H9 (cell line): ENCODE measurements around the gene ANGEL2. TPM values are rescaled to one million over a fixed set of nuclear protein-coding genes. Genes with fewer than 3 reads are reported as not detected.

Experiments
- DNase-seq: peaks from one replicate; pipeline ENCODE4 v3.0.0-alpha.2; 2017
- H2AFZ ChIP-seq: one replicate; pipeline ENCODE4 v1.6.1; 2013; ENCODE audit warnings: mild to moderate bottlenecking, low read length, control low read depth, moderate library complexity
- H2AK5ac ChIP-seq: 2 replicates; pipeline ENCODE4 v1.6.1; 2013; ENCODE audit warnings: low read length, control low read depth, mixed read lengths; ENCODE audit not compliant: insufficient read length
- H2BK120ac ChIP-seq: one replicate; pipeline ENCODE4 v1.6.1; 2013; ENCODE audit warnings: low read depth, mild to moderate bottlenecking, low read length, control low read depth, inconsistent platforms; ENCODE audit not compliant: poor library complexity, severe bottlenecking
- H2BK12ac ChIP-seq: 2 replicates; pipeline ENCODE4 v1.6.1; 2013; ENCODE audit warnings: low read length, control low read depth, mixed read lengths, low read depth; ENCODE audit not compliant: insufficient read length
- H2BK15ac ChIP-seq: 2 replicates; pipeline ENCODE4 v1.6.1; 2013; ENCODE audit warnings: low read depth, low read length, control low read depth
- H2BK20ac ChIP-seq: one replicate; pipeline ENCODE4 v1.6.1; 2013; ENCODE audit warnings: low read depth, mild to moderate bottlenecking, low read length, control low read depth, inconsistent platforms; ENCODE audit not compliant: poor library complexity, severe bottlenecking
- H2BK5ac ChIP-seq: 2 replicates; pipeline ENCODE4 v1.6.1; 2013; ENCODE audit warnings: low read length, control low read depth, mixed read lengths; ENCODE audit not compliant: insufficient read length
- H3K14ac ChIP-seq: 2 replicates; pipeline ENCODE4 v1.6.1; 2013; ENCODE audit warnings: low read length, control low read depth; ENCODE audit not compliant: insufficient read depth
- H3K18ac ChIP-seq: 2 replicates; pipeline ENCODE4 v1.6.1; 2013; ENCODE audit warnings: low read depth, mild to moderate bottlenecking, mixed read lengths, low read length, control low read depth; ENCODE audit not compliant: insufficient read length
- H3K23ac ChIP-seq: 2 replicates; pipeline ENCODE4 v1.6.1; 2013; ENCODE audit warnings: low read length, control low read depth, mixed read lengths, low read depth; ENCODE audit not compliant: insufficient read length
- H3K23me2 ChIP-seq: 2 replicates; pipeline ENCODE4 v1.6.1; 2013; ENCODE audit warnings: low read depth, mild to moderate bottlenecking, mixed read lengths, low read length, control low read depth; ENCODE audit not compliant: insufficient read length, poor library complexity, severe bottlenecking
- H3K27ac ChIP-seq: 2 replicates; pipeline ENCODE4 v1.5.1; 2013; ENCODE audit warnings: low read length, control low read depth, mixed read lengths, low read depth; ENCODE audit not compliant: insufficient read length
- H3K27me3 ChIP-seq: 2 replicates; pipeline ENCODE4 v1.6.1; 2013; ENCODE audit warnings: low read length, control low read depth, inconsistent platforms; ENCODE audit not compliant: insufficient read depth
- H3K4ac ChIP-seq: 2 replicates; pipeline ENCODE4 v1.6.1; 2013; ENCODE audit warnings: low read depth, mild to moderate bottlenecking, control low read depth, inconsistent platforms, low read length, moderate library complexity
- H3K4me1 ChIP-seq: 2 replicates; pipeline ENCODE4 v1.6.1; 2013; ENCODE audit warnings: low read length, control low read depth, inconsistent platforms; ENCODE audit not compliant: insufficient read depth
- H3K4me2 ChIP-seq: 2 replicates; pipeline ENCODE4 v1.6.1; 2013; ENCODE audit warnings: low read length, control low read depth, mixed read lengths; ENCODE audit not compliant: insufficient read length, insufficient read depth
- H3K56ac ChIP-seq: 2 replicates; pipeline ENCODE4 v1.6.1; 2013; ENCODE audit warnings: low read depth, mild to moderate bottlenecking, mixed read lengths, low read length, control low read depth; ENCODE audit not compliant: insufficient read length
- H3K79me1 ChIP-seq: 2 replicates; pipeline ENCODE4 v1.6.1; 2013; ENCODE audit warnings: low read depth, mild to moderate bottlenecking, moderate library complexity, low read length, control low read depth, inconsistent platforms; ENCODE audit not compliant: insufficient read depth, poor library complexity, severe bottlenecking
- H3K79me2 ChIP-seq: 2 replicates; pipeline ENCODE4 v1.6.1; 2013; ENCODE audit warnings: low read length, control low read depth, inconsistent platforms; ENCODE audit not compliant: insufficient read depth
- H3K9ac ChIP-seq: 2 replicates; pipeline ENCODE4 v1.6.1; 2013; ENCODE audit warnings: low read length, control low read depth, mixed read lengths; ENCODE audit not compliant: insufficient read length; ENCODE audit errors: extremely low read depth
- H3K9me3 ChIP-seq: one replicate; pipeline ENCODE4 v1.6.1; 2013; ENCODE audit warnings: low read depth, low read length, inconsistent platforms; ENCODE audit not compliant: control insufficient read depth
- H3T11ph ChIP-seq: one replicate; pipeline ENCODE4 v1.6.1; 2013; ENCODE audit warnings: mild to moderate bottlenecking, low read length, control low read depth, inconsistent platforms
- H4K20me1 ChIP-seq: one replicate; pipeline ENCODE4 v1.6.1; 2013; ENCODE audit not compliant: control insufficient read depth, insufficient read length, insufficient read depth
- H4K5ac ChIP-seq: 2 replicates; pipeline ENCODE4 v1.6.1; 2013; ENCODE audit warnings: low read depth, mild to moderate bottlenecking, mixed read lengths, low read length, control low read depth; ENCODE audit not compliant: insufficient read length
- H4K8ac ChIP-seq: replicated peaks from 2 replicates; pipeline ENCODE4 v1.6.1; 2013; ENCODE audit warnings: low read length, control low read depth, mixed read lengths, low read depth; ENCODE audit not compliant: insufficient read length
- H4K91ac ChIP-seq: 2 replicates; pipeline ENCODE4 v1.6.1; 2013; ENCODE audit warnings: low read depth, mild to moderate bottlenecking, moderate library complexity, mixed read lengths, low read length, control low read depth; ENCODE audit not compliant: insufficient read length
- H3K27ac Mint-ChIP-seq, 3 experiments: 2 replicates in 2 of 3; 3 replicates in 1 of 3; pipeline ENCODE4 v1.8.0; 2020 to 2021; ENCODE audit warnings: mixed read lengths in 3 of 3, mild to moderate bottlenecking in 1 of 3, moderate library complexity in 1 of 3
- H3K27me3 Mint-ChIP-seq: 2 replicates; pipeline ENCODE4 v1.8.0; 2021; ENCODE audit warnings: low read depth, mild to moderate bottlenecking, moderate library complexity, mixed read lengths
- H3K36me3 Mint-ChIP-seq, 3 experiments: 2 replicates in 2 of 3; 3 replicates in 1 of 3; pipeline ENCODE4 v1.8.0; 2020 to 2021; ENCODE audit warnings: low read depth in 3 of 3, mixed read lengths in 3 of 3; ENCODE audit not compliant: insufficient read depth in 1 of 3
- H3K4me1 Mint-ChIP-seq, 2 experiments: 2 replicates each; pipeline ENCODE4 v1.8.0; 2020; ENCODE audit warnings: mixed read lengths in 2 of 2
- H3K4me3 Mint-ChIP-seq, 2 experiments: 2 replicates in 1 of 2; 3 replicates in 1 of 2; pipeline ENCODE4 v1.8.0; 2020 to 2021; ENCODE audit warnings: mild to moderate bottlenecking in 2 of 2, mixed read lengths in 2 of 2, moderate library complexity in 1 of 2
- H3K9me3 Mint-ChIP-seq, 2 experiments: 2 replicates in 1 of 2; 3 replicates in 1 of 2; pipeline ENCODE4 v1.8.0; 2020; ENCODE audit warnings: mild to moderate bottlenecking in 2 of 2, mixed read lengths in 2 of 2, moderate library complexity in 1 of 2
- WGBS: extraction: QIAGEN DNeasy Blood & Tissue Kit; methylation state at CpG from one replicate; pipeline ENCODE4 v1.1.7; 2013; ENCODE audit warnings: missing lambda C conversion rate, low lambda C conversion rate, mixed read lengths; ENCODE audit not compliant: insufficient read length; ENCODE audit errors: extremely low coverage; 5-methylcytosine and 5-hydroxymethylcytosine counted together
- total RNA-seq: library from RNA; stranded (reverse); gene quantifications from 2 replicates; pipeline ENCODE4 v1.2.1, GENCODE V29; 2021
- TF ChIP-seq, protein P1 (sequence below): fragments of 200-600 bp; sonication (generic); conservative IDR thresholded peaks from 3 replicates; pipeline ENCODE4 v1.8.0; 2021; ENCODE audit warnings: antibody characterized with exemption, mild to moderate bottlenecking

The ANGEL2 gene
- total RNA-seq, 1 experiment from 2014 or later: 47.8 TPM

DNA sequence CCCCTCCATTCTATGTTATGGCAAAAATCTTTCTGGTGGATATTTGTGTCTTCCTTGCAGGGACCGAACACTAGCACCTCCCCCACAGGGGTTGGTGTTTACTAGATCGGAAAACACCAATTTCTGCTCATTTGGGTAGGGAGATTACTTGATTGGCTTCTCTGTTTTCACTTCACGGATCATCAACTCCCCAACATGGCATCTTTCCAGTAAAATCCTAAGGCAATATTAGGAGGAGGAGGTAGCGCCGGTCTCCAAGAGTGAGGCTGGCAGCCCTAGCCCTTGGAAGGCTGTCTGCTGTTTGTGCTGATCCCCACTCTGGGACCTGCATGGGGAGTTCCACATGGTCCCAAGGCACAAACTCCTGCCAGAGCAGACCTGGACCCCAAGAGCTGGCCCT, 53.2 kb downstream of the ANGEL2 start:
- Mint-ChIP-seq H3K27me3 (no peaks in the 10 kb centered on the region), H3K27ac (peak overlapping the region in 1 of 3 experiments; percentile 64; a peak in 1 of 7 replicates), H3K9me3 (no peaks in the 10 kb centered on the region), H3K36me3 (peaks cover 76 to 98% (median 81%) of the 10 kb centered on the region in 3 experiments), H3K4me3 (no peak overlapping the region), H3K4me1 (peaks cover 15 to 31% of the 10 kb centered on the region in 2 experiments)
- H3K18ac ChIP-seq: no peak overlapping the region
- no peak overlapping the region for H2BK120ac ChIP-seq
- TF ChIP-seq, protein P1, sequence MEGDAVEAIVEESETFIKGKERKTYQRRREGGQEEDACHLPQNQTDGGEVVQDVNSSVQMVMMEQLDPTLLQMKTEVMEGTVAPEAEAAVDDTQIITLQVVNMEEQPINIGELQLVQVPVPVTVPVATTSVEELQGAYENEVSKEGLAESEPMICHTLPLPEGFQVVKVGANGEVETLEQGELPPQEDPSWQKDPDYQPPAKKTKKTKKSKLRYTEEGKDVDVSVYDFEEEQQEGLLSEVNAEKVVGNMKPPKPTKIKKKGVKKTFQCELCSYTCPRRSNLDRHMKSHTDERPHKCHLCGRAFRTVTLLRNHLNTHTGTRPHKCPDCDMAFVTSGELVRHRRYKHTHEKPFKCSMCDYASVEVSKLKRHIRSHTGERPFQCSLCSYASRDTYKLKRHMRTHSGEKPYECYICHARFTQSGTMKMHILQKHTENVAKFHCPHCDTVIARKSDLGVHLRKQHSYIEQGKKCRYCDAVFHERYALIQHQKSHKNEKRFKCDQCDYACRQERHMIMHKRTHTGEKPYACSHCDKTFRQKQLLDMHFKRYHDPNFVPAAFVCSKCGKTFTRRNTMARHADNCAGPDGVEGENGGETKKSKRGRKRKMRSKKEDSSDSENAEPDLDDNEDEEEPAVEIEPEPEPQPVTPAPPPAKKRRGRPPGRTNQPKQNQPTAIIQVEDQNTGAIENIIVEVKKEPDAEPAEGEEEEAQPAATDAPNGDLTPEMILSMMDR: no peak
- H4K8ac ChIP-seq: no peak overlapping the region
- H3K23me2 ChIP-seq: no peaks in the 10 kb centered on the region
- no CpG with 5 or more reads among the region's 5 CpGs for WGBS
- H4K5ac ChIP-seq: no peak overlapping the region
- no peak overlapping the region for H2BK20ac ChIP-seq
- H3T11ph ChIP-seq: no peak overlapping the region
- no peaks in the 10 kb centered on the region for H3K79me1 ChIP-seq
- H4K91ac ChIP-seq: no peak overlapping the region
- no peak overlapping the region for H2BK5ac ChIP-seq
- no peaks in the 10 kb centered on the region for H3K79me2 ChIP-seq
- no peak overlapping the region for H2BK15ac ChIP-seq
- H3K27me3 ChIP-seq: no peaks in the 10 kb centered on the region
- no peak overlapping the region for H3K4me2 ChIP-seq
- H3K23ac ChIP-seq: no peak overlapping the region
- H3K27ac ChIP-seq: no peak overlapping the region
- H3K14ac ChIP-seq: no peak overlapping the region
- no peak overlapping the region for H2AK5ac ChIP-seq
- H2AFZ ChIP-seq: no peak overlapping the region
- DNase-seq: peak; percentile 23
- no peak overlapping the region for H2BK12ac ChIP-seq
- H4K20me1 ChIP-seq: no peaks in the 10 kb centered on the region
- no peak overlapping the region for H3K4ac ChIP-seq
- no peak overlapping the region for H3K56ac ChIP-seq
- H3K4me1 ChIP-seq: peaks cover 7% of the 10 kb centered on the region; the same call in 1 of the 2 replicates
- H3K9me3 ChIP-seq: no peaks in the 10 kb centered on the region
- no peak overlapping the region for H3K9ac ChIP-seq
